ENCODE data around the gene TENM3. TPM values are rescaled to one million over a fixed set of nuclear protein-coding genes. Genes with fewer than 3 reads are reported as not detected.

The TENM3 gene
- total RNA-seq, 4 donors from 2014 or later: 29.8 to 58.5 (median 35.9) TPM

DNA sequence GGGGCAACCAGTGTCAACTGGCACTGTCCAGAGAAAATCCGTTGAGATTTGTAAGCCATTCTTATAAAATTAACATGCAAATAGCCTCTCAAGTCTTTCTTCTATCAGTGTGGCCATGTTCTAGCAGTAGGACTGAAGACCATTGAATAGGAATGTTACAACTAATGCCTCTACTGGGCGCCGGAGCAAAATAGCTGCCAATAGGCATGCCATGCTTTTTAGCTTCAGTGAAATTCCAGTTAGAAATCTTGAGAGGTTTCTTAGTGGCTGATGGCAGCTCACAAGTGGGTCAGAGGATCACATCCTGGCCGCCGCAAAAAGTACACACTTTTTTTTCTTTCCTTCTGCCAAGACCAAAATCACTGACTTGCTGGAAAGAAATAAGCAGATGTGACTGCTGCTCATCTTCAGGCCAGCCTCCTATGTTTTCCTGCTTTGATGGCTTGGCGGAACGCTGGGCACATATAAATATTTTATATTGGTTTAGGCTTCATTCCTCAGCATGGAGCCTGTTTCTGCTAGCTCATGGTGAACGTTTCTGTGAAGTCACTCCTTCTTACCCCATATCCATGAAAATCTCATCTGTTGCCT lies 293.1 kb downstream of the TENM3 start:
- TF ChIP-seq, protein P1, sequence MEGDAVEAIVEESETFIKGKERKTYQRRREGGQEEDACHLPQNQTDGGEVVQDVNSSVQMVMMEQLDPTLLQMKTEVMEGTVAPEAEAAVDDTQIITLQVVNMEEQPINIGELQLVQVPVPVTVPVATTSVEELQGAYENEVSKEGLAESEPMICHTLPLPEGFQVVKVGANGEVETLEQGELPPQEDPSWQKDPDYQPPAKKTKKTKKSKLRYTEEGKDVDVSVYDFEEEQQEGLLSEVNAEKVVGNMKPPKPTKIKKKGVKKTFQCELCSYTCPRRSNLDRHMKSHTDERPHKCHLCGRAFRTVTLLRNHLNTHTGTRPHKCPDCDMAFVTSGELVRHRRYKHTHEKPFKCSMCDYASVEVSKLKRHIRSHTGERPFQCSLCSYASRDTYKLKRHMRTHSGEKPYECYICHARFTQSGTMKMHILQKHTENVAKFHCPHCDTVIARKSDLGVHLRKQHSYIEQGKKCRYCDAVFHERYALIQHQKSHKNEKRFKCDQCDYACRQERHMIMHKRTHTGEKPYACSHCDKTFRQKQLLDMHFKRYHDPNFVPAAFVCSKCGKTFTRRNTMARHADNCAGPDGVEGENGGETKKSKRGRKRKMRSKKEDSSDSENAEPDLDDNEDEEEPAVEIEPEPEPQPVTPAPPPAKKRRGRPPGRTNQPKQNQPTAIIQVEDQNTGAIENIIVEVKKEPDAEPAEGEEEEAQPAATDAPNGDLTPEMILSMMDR (IDR thresholded peaks at IDR 0.05; ENCODE audit: low read depth): no peak

DNA sequence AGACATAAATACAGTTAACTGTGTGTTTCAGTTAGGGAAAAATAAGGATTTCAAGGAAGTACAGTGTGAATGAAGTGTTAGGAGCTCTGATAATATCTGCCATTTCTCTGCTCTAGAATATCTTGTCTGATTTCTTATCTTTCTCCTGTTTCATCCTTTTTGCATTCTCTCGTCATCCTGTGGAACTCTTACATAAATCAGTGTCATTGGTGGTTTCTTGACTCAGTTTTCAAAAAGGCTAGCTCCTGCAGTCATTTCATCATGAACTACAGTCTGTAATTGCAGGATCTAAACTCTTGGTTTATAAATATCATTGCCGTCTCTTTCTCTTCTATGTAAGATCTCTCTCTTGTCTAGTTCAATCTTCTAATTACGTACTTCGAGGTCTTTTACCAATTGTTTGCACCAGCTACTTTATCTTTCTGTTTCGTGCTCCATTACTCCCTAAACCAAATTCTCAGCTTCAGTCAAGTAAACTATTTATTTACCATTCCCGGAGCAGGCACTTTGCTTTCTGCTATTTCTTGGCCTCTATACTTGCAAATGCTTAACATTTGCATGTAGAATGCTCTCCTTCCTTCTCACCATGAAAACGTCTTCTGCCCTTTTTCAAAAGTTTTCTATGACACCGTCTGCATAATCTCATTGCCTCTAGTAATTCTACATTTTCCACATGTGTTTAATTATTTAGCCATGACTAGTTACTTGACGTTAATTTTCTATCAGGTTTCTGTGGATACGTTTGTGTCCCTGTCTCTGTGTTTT lies 294.0 kb downstream of the TENM3 start:
- TF ChIP-seq, protein P1 (IDR thresholded peaks at IDR 0.05; ENCODE audit: low read depth): no peak

DNA sequence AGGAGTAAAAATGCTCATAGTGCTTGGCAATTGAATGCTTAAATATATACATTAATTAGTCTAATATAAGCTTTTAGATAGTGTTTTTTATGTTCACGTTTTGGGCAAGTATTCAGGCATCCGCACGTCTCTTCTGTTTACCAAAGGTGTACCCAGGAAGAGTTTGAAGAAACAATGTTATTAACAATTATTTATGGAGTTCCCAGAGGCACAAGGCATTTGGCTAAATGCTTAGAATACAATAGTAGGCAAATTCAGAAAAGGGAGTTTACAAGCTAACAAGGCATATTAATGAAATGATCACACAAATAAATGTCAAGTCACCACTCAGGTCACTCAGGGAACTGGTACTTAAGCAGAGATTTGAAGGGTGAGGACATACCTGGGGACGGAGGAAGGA lies 294.8 kb downstream of the TENM3 start:
- TF ChIP-seq, protein P1 (IDR thresholded peaks at IDR 0.05; ENCODE audit: low read depth): no peak

DNA sequence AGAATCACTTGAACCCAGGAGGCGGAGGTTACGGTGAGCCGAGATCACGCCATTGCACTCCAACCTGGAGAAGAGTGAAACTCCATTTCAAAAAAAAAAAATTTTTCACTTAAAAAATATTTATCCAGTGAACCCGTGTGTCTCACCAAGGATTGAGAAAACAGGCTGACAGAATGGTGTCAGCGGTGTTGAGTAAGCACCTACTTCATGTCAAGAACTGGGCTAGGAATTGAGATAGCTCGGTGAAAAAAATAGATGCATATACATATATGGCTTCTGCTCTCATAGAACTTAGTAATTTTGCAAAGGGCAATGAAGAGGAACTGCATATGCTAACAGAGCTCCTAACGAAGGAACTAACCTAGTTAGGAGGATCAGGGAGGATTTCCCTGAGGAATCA lies 297.3 kb downstream of the TENM3 start:
- TF ChIP-seq, protein P1 (IDR thresholded peaks at IDR 0.05; ENCODE audit: low read depth): no peak

DNA sequence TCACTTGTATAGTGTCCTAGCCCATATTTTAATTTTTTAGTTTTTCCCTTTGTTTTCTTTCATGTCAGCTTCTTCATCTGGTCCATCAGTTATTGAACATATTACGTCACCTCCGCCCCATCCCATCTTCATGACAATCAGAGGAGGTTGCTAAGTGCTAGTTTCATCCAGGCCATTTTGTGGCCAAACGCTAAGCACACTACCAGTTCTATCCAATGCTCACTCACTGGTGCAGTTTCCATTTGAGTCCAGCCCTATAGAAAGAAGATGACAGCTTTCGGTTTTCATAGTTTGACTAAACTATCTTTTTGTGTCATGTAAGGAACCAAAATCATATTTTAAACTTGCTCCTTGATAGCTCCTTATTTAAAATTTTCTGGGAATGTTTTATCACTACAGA lies 304.2 kb downstream of the TENM3 start:
- TF ChIP-seq, protein P1 (IDR thresholded peaks at IDR 0.05; ENCODE audit: low read depth): no peak

DNA sequence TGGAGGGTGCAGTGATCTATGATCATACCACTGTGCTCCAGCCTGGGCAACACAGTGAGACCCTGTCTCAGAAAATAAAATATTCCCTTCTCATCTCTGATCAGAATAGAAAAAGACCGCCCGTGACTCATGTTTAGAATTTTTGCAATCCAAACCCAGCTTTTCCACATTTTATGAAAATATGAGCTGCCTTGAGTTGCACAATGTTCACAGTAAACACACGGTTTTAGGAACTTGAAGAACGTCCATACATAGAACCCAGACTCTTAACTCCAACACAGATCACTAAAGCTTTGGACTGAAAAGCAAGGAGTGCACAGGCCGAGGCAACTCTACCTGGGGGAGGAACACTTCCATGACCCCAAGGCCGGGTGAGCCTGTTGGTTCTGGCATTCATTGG lies 305.0 kb downstream of the TENM3 start:
- TF ChIP-seq, protein P1 (IDR thresholded peaks at IDR 0.05; ENCODE audit: low read depth): no peak

DNA sequence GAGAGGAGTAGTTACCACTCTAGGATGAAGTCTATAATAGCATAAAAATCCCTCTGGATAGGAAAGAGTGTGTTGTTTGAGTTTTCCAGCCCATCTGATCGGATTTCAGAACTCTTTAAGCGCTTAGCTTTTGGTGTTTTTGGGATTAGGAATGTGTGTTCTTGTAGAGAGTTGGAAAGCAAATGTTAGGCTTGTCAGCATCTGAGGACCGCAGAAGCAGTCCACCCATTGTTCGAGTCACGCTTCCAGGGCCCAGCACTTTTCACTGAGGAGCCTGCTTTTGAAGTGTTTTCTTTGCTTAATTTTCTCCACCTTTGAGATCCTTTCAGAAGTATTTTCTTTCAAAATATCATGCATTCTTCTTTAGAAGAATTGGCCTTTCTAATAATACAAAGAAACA lies 306.2 kb downstream of the TENM3 start:
- TF ChIP-seq, protein P1 (IDR thresholded peaks at IDR 0.05; ENCODE audit: low read depth): no peak
